ENCODE results near the gene SWT1. TPM values are rescaled to one million over a fixed set of nuclear protein-coding genes. Genes with fewer than 3 reads are reported as not detected.
"Not testable (repeated sequence)": the region's sequence is repeated elsewhere in the genome, so short reads cannot be mapped to it uniquely, and the experiment has no call there.

Gene SWT1
- total RNA-seq, 1 donor: 6.9 TPM

DNA sequence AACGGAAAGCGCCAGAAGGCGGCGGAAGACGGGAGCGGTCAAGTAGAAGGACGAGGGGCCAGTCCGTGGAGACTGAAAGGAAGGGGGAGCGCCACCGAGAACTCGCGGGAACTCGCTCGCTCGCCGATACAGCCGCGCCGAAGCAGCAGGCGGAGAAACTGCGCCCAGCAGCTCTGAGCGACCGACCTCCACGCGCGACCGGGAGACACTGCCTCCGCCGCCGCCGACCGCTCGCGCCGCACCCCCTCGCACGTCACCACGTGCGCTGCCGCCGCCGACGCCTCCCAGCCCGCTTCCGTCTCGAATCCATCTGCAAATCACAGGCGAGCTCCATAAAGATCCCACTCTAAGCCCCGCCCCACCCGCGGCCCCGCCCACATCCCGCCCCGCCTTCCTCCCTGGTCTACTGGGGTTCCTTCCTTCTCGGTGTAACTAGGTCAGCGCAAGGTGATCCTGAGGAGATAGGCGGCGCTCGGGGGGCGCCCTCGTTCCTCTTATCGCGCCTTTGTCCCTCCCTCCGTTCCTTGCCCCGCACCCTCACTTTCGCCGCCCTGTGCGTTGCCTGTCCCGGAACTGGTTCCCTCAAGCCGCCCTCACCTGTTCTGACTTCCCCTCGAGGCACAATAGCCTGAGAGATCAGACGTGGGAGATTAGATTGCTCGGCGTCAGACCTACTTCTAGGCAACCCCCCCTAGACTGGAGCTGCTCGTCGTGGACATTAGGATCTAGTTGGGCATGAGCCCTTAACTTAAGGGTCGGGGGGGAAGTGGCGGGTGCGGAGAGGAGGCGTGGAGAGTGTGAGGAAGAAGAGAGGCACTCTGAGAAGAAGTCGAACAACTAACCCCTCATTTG lies 160.3 kb downstream of the SWT1 start, which contains the start of gene IVNS1ABP:
TSS of gene IVNS1ABP (minus strand) at position 210 of the 852 bp plus-strand sequence. CDS start 7,750 bp downstream, outside the sequence.
- H3K36me3 ChIP-seq (ENCODE audit: insufficient read depth, low read length): no peaks in the 10 kb centered on the region
- H3K9me3 ChIP-seq (ENCODE audit: low read depth, low read length): no peaks in the 10 kb centered on the region
- H3K27me3 ChIP-seq (ENCODE audit: insufficient read depth, low read length): no peaks in the 10 kb centered on the region
- TF ChIP-seq, protein P1, sequence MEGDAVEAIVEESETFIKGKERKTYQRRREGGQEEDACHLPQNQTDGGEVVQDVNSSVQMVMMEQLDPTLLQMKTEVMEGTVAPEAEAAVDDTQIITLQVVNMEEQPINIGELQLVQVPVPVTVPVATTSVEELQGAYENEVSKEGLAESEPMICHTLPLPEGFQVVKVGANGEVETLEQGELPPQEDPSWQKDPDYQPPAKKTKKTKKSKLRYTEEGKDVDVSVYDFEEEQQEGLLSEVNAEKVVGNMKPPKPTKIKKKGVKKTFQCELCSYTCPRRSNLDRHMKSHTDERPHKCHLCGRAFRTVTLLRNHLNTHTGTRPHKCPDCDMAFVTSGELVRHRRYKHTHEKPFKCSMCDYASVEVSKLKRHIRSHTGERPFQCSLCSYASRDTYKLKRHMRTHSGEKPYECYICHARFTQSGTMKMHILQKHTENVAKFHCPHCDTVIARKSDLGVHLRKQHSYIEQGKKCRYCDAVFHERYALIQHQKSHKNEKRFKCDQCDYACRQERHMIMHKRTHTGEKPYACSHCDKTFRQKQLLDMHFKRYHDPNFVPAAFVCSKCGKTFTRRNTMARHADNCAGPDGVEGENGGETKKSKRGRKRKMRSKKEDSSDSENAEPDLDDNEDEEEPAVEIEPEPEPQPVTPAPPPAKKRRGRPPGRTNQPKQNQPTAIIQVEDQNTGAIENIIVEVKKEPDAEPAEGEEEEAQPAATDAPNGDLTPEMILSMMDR (IDR thresholded peaks at IDR 0.05; ENCODE audit: extremely low read depth, low read depth, low read length): no peak
- H3K4me2 ChIP-seq (ENCODE audit: insufficient read depth, low read length): peak within 1 kb of the TSS; percentile 93
- peak; percentile 98 for DNase-seq (ENCODE audit: insufficient read length, low spot score, missing footprints)
- H3K79me2 ChIP-seq (ENCODE audit: insufficient read depth, low read length): peaks cover 47% of the 10 kb centered on the region
- H4K20me1 ChIP-seq (ENCODE audit: insufficient read depth, low read length): peaks cover 30% of the 10 kb centered on the region
- H3K27ac ChIP-seq (ENCODE audit: low read depth, low read length): peak within 1 kb of the TSS; percentile 92
- peak within 1 kb of the TSS; percentile 94 for H3K4me3 ChIP-seq (ENCODE audit: insufficient read depth, low read length)
- peak within 1 kb of the TSS; percentile 96 for H2AFZ ChIP-seq (ENCODE audit: low read length)
- H3K4me1 ChIP-seq (ENCODE audit: insufficient read depth, low read length): peaks cover 29% of the 10 kb centered on the region

DNA sequence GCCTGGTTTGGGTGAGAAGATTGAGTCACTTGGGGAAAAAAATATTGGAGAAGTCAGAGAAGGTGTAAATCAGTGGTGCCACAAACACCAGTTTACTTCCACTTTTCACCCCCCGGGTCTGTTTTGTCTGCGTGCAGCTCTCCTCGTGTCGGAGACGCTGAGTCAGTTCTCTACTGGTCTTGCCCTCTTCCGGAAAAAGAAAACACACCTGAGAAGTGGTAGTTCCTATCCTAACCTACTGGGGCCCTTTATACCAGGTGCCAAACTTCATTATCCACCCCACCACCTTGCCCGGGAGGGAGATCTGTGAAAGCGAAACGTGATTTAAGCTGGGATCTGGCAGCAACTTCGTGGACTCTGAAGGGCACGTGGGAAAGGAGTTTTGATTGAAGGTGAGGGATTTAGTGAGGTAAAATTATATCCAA lies 160.9 kb downstream of the SWT1 start:
- H3K9me3 ChIP-seq (ENCODE audit: low read depth, low read length): no peaks in the 10 kb centered on the region
- TF ChIP-seq, protein P1 (IDR thresholded peaks at IDR 0.05; ENCODE audit: extremely low read depth, low read depth, low read length): no peak
- H3K4me2 ChIP-seq (ENCODE audit: insufficient read depth, low read length): peak overlapping the region; percentile 93
- no peaks in the 10 kb centered on the region for H3K36me3 ChIP-seq (ENCODE audit: insufficient read depth, low read length)
- H3K27ac ChIP-seq (ENCODE audit: low read depth, low read length): peak overlapping the region; percentile 71
- H4K20me1 ChIP-seq (ENCODE audit: insufficient read depth, low read length): peaks cover 28% of the 10 kb centered on the region
- peaks cover 29% of the 10 kb centered on the region for H3K4me1 ChIP-seq (ENCODE audit: insufficient read depth, low read length)
- DNase-seq (ENCODE audit: insufficient read length, low spot score, missing footprints): peak; percentile 70
- no peaks in the 10 kb centered on the region for H3K27me3 ChIP-seq (ENCODE audit: insufficient read depth, low read length)
- H2AFZ ChIP-seq (ENCODE audit: low read length): peak overlapping the region; percentile 96
- peaks cover 40% of the 10 kb centered on the region for H3K79me2 ChIP-seq (ENCODE audit: insufficient read depth, low read length)
- H3K4me3 ChIP-seq (ENCODE audit: insufficient read depth, low read length): peak overlapping the region; percentile 94

DNA sequence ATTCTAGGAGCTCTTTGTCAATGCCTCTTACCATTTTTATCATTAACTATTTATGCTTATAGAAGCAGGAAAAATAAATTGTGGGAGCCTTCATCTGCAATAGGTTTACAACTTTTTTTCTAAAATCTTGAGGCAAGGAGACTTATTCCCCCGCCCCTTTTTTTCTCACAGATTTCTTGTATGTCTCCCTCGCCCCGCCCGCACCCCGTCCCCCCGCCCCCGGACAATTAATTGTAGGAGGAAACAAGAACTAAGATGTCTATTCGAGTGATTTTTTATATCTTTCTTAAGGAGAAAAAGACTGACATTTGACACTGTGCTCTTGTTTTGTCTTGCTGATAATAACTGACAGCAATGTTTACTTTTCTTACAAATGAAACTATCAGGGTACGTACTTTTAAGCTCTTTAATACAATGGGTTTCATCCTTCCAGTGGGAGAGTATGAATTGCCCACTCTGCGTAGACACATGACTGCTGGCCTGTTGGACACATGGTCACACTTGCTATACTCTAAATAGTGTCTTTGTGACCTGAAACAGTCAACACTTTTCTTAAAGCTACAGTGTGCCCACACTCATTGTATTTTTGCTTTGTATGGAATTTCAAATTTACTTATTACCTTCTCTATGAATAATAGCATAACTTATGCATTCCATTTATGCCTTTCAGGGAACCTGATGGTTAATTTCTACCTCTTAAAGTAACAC lies 161.6 kb downstream of the SWT1 start:
- Histone ChIP-seq H2AFZ (ENCODE audit: low read length) (peak overlapping the region; percentile 77), H3K4me1 (ENCODE audit: insufficient read depth, low read length) (peaks cover 28% of the 10 kb centered on the region), H4K20me1 (ENCODE audit: insufficient read depth, low read length) (peaks cover 22% of the 10 kb centered on the region), H3K79me2 (ENCODE audit: insufficient read depth, low read length) (peaks cover 34% of the 10 kb centered on the region), H3K27me3 (ENCODE audit: insufficient read depth, low read length) (no peaks in the 10 kb centered on the region), H3K4me2 (ENCODE audit: insufficient read depth, low read length) (peak overlapping the region; percentile 93), H3K27ac (ENCODE audit: low read depth, low read length) (no peak overlapping the region), H3K9me3 (ENCODE audit: low read depth, low read length) (no peaks in the 10 kb centered on the region), H3K36me3 (ENCODE audit: insufficient read depth, low read length) (no peaks in the 10 kb centered on the region), H3K4me3 (ENCODE audit: insufficient read depth, low read length) (peak overlapping the region; percentile 24)
- DNase-seq (ENCODE audit: insufficient read length, low spot score, missing footprints): peak; percentile 30
- TF ChIP-seq, protein P1 (IDR thresholded peaks at IDR 0.05; ENCODE audit: extremely low read depth, low read depth, low read length): no peak

DNA sequence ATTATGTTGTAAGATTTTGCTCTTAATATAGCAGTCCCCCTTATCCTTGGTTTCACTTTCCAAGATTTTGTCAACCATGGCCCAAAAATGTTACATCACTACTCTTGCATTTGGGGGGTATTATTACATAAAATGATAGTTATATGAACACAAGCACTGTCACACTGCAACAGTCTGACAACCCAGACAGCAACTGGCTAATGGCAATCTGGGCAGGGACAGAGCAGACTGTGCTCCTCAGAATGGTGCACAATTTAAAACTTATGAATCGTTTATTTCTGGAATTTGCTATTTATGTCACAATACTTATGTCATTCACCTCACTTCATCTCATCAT lies 162.1 kb downstream of the SWT1 start:
- Histone ChIP-seq H4K20me1 (ENCODE audit: insufficient read depth, low read length) (peaks cover 17% of the 10 kb centered on the region), H3K4me2 (ENCODE audit: insufficient read depth, low read length) (peak overlapping the region; percentile 64), H3K4me1 (ENCODE audit: insufficient read depth, low read length) (peaks cover 23% of the 10 kb centered on the region), H3K36me3 (ENCODE audit: insufficient read depth, low read length) (no peaks in the 10 kb centered on the region), H3K27ac (ENCODE audit: low read depth, low read length) (no peak overlapping the region), H3K79me2 (ENCODE audit: insufficient read depth, low read length) (peaks cover 28% of the 10 kb centered on the region), H3K4me3 (ENCODE audit: insufficient read depth, low read length) (no peak overlapping the region), H3K27me3 (ENCODE audit: insufficient read depth, low read length) (no peaks in the 10 kb centered on the region), H3K9me3 (ENCODE audit: low read depth, low read length) (no peaks in the 10 kb centered on the region), H2AFZ (ENCODE audit: low read length) (peak overlapping the region; percentile 25)
- TF ChIP-seq, protein P1 (IDR thresholded peaks at IDR 0.05; ENCODE audit: extremely low read depth, low read depth, low read length): no peak
- peak; percentile 45 for DNase-seq (ENCODE audit: insufficient read length, low spot score, missing footprints)

DNA sequence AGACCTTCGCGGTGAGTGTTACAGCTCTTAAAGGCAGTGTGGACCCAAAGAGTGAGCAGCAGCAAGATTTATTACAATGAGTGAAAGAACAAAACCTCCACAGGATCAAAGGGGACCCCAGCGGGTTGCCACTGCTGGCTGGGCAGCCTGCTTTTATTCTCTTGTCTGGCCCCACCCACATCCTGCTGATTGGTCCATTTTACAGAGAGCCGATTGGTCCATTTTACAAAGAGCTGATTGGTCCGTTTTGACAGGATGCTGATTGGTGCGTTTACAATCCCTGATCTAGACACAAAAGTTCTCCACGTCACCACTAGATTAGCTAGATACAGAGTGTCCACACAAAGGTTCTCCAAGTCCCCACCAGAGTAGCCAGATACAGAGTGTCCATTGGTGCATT lies 164.1 kb downstream of the SWT1 start:
- not testable (repeated sequence) for H4K20me1 ChIP-seq (ENCODE audit: insufficient read depth, low read length); H3K27me3 ChIP-seq (ENCODE audit: insufficient read depth, low read length); H3K4me1 ChIP-seq (ENCODE audit: insufficient read depth, low read length); H3K4me2 ChIP-seq (ENCODE audit: insufficient read depth, low read length); H2AFZ ChIP-seq (ENCODE audit: low read length); H3K4me3 ChIP-seq (ENCODE audit: insufficient read depth, low read length); H3K79me2 ChIP-seq (ENCODE audit: insufficient read depth, low read length); H3K27ac ChIP-seq (ENCODE audit: low read depth, low read length); H3K9me3 ChIP-seq (ENCODE audit: low read depth, low read length); H3K36me3 ChIP-seq (ENCODE audit: insufficient read depth, low read length); DNase-seq (ENCODE audit: insufficient read length, low spot score, missing footprints)
